Measurements from ENCODE around the gene ATAD3C.
"Not testable (repeated sequence)": the region's sequence is repeated elsewhere in the genome, so short reads cannot be mapped to it uniquely, and the experiment has no call there.

Gene ATAD3C

DNA sequence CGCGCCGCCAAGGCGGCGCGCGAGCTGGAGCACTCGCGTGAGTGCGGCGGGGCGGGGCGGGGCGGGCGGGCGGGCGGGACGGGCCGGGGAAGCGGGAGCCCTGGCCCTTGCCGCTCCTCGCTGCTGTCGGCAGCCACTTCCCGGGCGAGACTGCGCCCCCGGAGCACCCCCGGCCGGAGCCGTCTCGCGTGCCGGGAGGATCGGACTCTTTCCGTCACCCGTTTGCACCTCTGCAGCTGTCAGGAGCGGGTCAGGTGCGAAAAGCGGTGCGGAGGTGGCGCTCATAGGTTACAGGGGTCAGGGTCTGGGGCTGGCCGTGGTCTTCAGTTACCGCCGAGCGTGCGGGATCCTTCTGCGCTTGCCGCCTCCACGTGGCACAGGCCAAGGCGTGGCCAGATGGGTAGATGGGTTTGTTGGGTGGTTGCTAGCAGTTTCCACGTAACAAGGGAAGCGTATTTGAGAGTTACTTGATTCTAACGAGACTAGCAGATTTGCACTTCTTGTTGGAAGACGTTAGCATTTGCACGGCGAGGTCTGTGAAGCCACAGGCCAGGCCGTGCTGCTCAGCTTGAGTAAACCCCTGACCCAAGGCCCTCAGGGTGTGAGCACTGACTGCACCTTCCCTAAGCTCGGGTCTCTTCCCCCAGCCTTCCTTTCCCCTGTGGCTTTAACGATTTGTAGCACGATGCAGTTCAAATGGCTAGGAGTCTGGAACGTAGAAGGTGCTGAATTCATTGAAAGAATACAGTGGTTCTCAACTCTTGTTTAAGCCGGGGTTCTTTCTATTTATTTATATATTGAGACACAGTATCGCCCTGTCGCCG is 22.8 kb downstream of the ATAD3C start:
- H3K4me1 ChIP-seq (ENCODE audit: control insufficient read depth in 5 of 5, insufficient read depth in 5 of 5, low read length in 5 of 5): peaks cover 3 to 24% (median 19%) of the 10 kb centered on the region in 5 donors
- H3K27ac ChIP-seq (ENCODE audit: low read depth, low read length); H3K27me3 ChIP-seq (ENCODE audit: control insufficient read depth in 5 of 5, insufficient read depth in 4 of 5, low read length in 5 of 5); H3K9me3 ChIP-seq (ENCODE audit: control insufficient read depth in 5 of 5, low read length in 5 of 5); H3K36me3 ChIP-seq (ENCODE audit: control insufficient read depth in 5 of 5, insufficient read depth in 5 of 5, low read length in 5 of 5): not testable (repeated sequence)
- H3K9ac ChIP-seq (ENCODE audit: low read length in 5 of 5): peak overlapping the region in 3 of 5 donors; percentile 31 to 59 (median 49)
- peak overlapping the region; percentile 45 to 82 (median 61) for H3K4me3 ChIP-seq (ENCODE audit: low read depth in 1 of 5, low read length in 5 of 5)

- H3K27me3 ChIP-seq (ENCODE audit: control insufficient read depth in 5 of 5, insufficient read depth in 4 of 5, low read length in 5 of 5); H3K9me3 ChIP-seq (ENCODE audit: control insufficient read depth in 5 of 5, low read length in 5 of 5); H3K4me3 ChIP-seq (ENCODE audit: low read depth in 1 of 5, low read length in 5 of 5); H3K9ac ChIP-seq (ENCODE audit: low read length in 5 of 5); H3K27ac ChIP-seq (ENCODE audit: low read depth, low read length): not testable (repeated sequence)
- Histone ChIP-seq H3K36me3 (ENCODE audit: control insufficient read depth in 5 of 5, insufficient read depth in 5 of 5, low read length in 5 of 5) (peaks cover 0 to 38% (median 22%) of the 10 kb centered on the region in 5 donors), H3K4me1 (ENCODE audit: control insufficient read depth in 5 of 5, insufficient read depth in 5 of 5, low read length in 5 of 5) (peaks cover 2 to 17% (median 13%) of the 10 kb centered on the region in 5 donors)
These were observed 26.5 kb downstream of the ATAD3C start for GRCh38 chr1:1476011-1476410.

GRCh38 chr1:1477206-1477605 is 27.7 kb downstream of the ATAD3C start:
- Histone ChIP-seq H3K4me3 (ENCODE audit: low read depth in 1 of 5, low read length in 5 of 5) (no peak overlapping the region), H3K36me3 (ENCODE audit: control insufficient read depth in 5 of 5, insufficient read depth in 5 of 5, low read length in 5 of 5) (peaks cover 0 to 44% (median 26%) of the 10 kb centered on the region in 5 donors)

GRCh38 chr1:1479547-1480487 is 30.3 kb downstream of the ATAD3C start:
- H3K9ac ChIP-seq (ENCODE audit: low read length in 5 of 5): no peak overlapping the region
- H3K36me3 ChIP-seq (ENCODE audit: control insufficient read depth in 5 of 5, insufficient read depth in 5 of 5, low read length in 5 of 5): peaks cover 0 to 67% (median 44%) of the 10 kb centered on the region in 5 donors
- no peak overlapping the region for H3K27ac ChIP-seq (ENCODE audit: low read depth, low read length)
- no peaks in the 10 kb centered on the region for H3K9me3 ChIP-seq (ENCODE audit: control insufficient read depth in 5 of 5, low read length in 5 of 5)
- H3K4me3 ChIP-seq (ENCODE audit: low read depth in 1 of 5, low read length in 5 of 5): no peak overlapping the region
- H3K4me1 ChIP-seq (ENCODE audit: control insufficient read depth in 5 of 5, insufficient read depth in 5 of 5, low read length in 5 of 5): no peaks in the 10 kb centered on the region
- no peaks in the 10 kb centered on the region for H3K27me3 ChIP-seq (ENCODE audit: control insufficient read depth in 5 of 5, insufficient read depth in 4 of 5, low read length in 5 of 5)

More at GRCh38 chr1:1477206-1477605, 27.7 kb downstream of the ATAD3C start:
- H3K4me1 ChIP-seq (ENCODE audit: control insufficient read depth in 5 of 5, insufficient read depth in 5 of 5, low read length in 5 of 5): peaks cover 2 to 16% (median 11%) of the 10 kb centered on the region in 5 donors
- H3K27ac ChIP-seq (ENCODE audit: low read depth, low read length): no peak overlapping the region
- no peak overlapping the region for H3K9ac ChIP-seq (ENCODE audit: low read length in 5 of 5)
- H3K27me3 ChIP-seq (ENCODE audit: control insufficient read depth in 5 of 5, insufficient read depth in 4 of 5, low read length in 5 of 5): no peaks in the 10 kb centered on the region
- H3K9me3 ChIP-seq (ENCODE audit: control insufficient read depth in 5 of 5, low read length in 5 of 5): no peaks in the 10 kb centered on the region

DNA sequence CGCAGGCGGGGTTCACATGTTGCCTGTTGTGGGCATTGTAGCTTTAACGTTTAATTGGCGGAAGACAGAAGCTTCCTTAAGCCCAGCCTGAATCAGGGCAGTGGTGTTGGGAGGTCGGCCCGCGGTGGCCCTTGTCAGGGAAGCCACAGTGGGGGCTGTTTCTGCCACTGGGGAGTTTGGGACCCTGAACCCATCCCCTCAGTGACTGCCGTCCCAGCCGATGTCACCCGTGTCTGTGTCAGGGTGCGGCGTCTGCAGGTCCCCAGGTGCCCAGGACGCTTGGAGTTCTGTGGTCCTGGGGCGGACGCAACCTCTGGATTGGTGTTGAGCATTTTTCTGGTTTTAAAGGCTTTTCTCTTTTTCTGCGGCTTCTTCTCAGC is 31.0 kb downstream of the ATAD3C start:
- H3K4me1 ChIP-seq (ENCODE audit: control insufficient read depth in 5 of 5, insufficient read depth in 5 of 5, low read length in 5 of 5); H3K27me3 ChIP-seq (ENCODE audit: control insufficient read depth in 5 of 5, insufficient read depth in 4 of 5, low read length in 5 of 5); H3K9ac ChIP-seq (ENCODE audit: low read length in 5 of 5); H3K27ac ChIP-seq (ENCODE audit: low read depth, low read length); H3K4me3 ChIP-seq (ENCODE audit: low read depth in 1 of 5, low read length in 5 of 5); H3K9me3 ChIP-seq (ENCODE audit: control insufficient read depth in 5 of 5, low read length in 5 of 5): not testable (repeated sequence)
- H3K36me3 ChIP-seq (ENCODE audit: control insufficient read depth in 5 of 5, insufficient read depth in 5 of 5, low read length in 5 of 5): peaks cover 0 to 73% (median 44%) of the 10 kb centered on the region in 5 donors

- H3K36me3 ChIP-seq (ENCODE audit: control insufficient read depth in 5 of 5, insufficient read depth in 5 of 5, low read length in 5 of 5): peaks cover 0 to 81% (median 49%) of the 10 kb centered on the region in 5 donors
- H3K9ac ChIP-seq (ENCODE audit: low read length in 5 of 5); H3K4me3 ChIP-seq (ENCODE audit: low read depth in 1 of 5, low read length in 5 of 5): not testable (repeated sequence)
These were observed 32.3 kb downstream of the ATAD3C start for GRCh38 chr1:1481811-1482210.

GRCh38 chr1:1482856-1483255 is 33.4 kb downstream of the ATAD3C start:
- no peak overlapping the region for H3K4me3 ChIP-seq (ENCODE audit: low read depth in 1 of 5, low read length in 5 of 5)
- H3K9ac ChIP-seq (ENCODE audit: low read length in 5 of 5): no peak overlapping the region
- H3K9me3 ChIP-seq (ENCODE audit: control insufficient read depth in 5 of 5, low read length in 5 of 5): no peaks in the 10 kb centered on the region
- no peaks in the 10 kb centered on the region for H3K27me3 ChIP-seq (ENCODE audit: control insufficient read depth in 5 of 5, insufficient read depth in 4 of 5, low read length in 5 of 5)
- H3K27ac ChIP-seq (ENCODE audit: low read depth, low read length): no peak overlapping the region
- peaks cover 0 to 83% (median 52%) of the 10 kb centered on the region in 5 donors for H3K36me3 ChIP-seq (ENCODE audit: control insufficient read depth in 5 of 5, insufficient read depth in 5 of 5, low read length in 5 of 5)
- H3K4me1 ChIP-seq (ENCODE audit: control insufficient read depth in 5 of 5, insufficient read depth in 5 of 5, low read length in 5 of 5): no peaks in the 10 kb centered on the region

More at GRCh38 chr1:1481811-1482210, 32.3 kb downstream of the ATAD3C start:
- H3K9me3 ChIP-seq (ENCODE audit: control insufficient read depth in 5 of 5, low read length in 5 of 5); H3K27ac ChIP-seq (ENCODE audit: low read depth, low read length); H3K27me3 ChIP-seq (ENCODE audit: control insufficient read depth in 5 of 5, insufficient read depth in 4 of 5, low read length in 5 of 5); H3K4me1 ChIP-seq (ENCODE audit: control insufficient read depth in 5 of 5, insufficient read depth in 5 of 5, low read length in 5 of 5): not testable (repeated sequence)

- H3K36me3 ChIP-seq (ENCODE audit: control insufficient read depth in 5 of 5, insufficient read depth in 5 of 5, low read length in 5 of 5): peaks cover 0 to 85% (median 56%) of the 10 kb centered on the region in 5 donors
- no peak overlapping the region for H3K4me3 ChIP-seq (ENCODE audit: low read depth in 1 of 5, low read length in 5 of 5)
- H3K9ac ChIP-seq (ENCODE audit: low read length in 5 of 5): no peak overlapping the region
- no peak overlapping the region for H3K27ac ChIP-seq (ENCODE audit: low read depth, low read length)
- H3K27me3 ChIP-seq (ENCODE audit: control insufficient read depth in 5 of 5, insufficient read depth in 4 of 5, low read length in 5 of 5): no peaks in the 10 kb centered on the region
- no peaks in the 10 kb centered on the region for H3K4me1 ChIP-seq (ENCODE audit: control insufficient read depth in 5 of 5, insufficient read depth in 5 of 5, low read length in 5 of 5)
- H3K9me3 ChIP-seq (ENCODE audit: control insufficient read depth in 5 of 5, low read length in 5 of 5): no peaks in the 10 kb centered on the region
These were observed 34.2 kb downstream of the ATAD3C start for GRCh38 chr1:1483714-1484113.

DNA sequence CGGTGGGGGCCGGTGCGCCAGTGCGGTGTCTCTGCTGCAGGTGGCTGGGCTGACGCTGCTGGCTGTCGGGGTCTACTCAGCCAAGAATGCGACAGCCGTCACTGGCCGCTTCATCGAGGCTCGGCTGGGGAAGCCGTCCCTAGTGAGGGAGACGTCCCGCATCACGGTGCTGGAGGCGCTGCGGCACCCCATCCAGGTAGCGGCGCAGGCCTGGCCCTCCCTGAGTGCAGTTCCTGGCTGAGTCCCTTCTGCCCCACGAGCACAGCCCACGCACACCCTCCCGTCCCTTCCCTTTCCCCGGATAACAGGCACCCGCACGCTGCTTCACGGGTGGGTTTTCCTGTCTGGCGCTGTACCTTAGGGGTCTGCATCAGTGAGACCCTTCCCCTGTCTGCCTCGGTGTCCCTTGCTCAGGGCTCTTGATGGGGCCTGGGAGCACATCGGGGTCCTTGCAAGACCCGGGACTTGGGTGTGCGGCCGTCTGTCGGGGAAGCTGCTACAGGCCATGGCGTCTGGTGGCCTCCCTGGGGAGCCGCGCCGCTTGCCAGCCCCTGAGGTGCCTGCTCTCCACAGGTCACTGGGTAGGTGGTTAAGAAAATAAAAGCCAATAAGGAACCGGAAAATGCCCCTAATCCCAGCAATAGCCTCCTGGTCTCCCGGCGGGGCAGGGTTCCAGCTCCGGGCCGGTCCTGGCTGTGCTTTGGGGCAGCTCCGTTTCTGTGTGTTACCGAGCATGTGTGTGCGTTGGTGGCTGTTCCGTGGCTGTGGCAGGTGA is 35.7 kb downstream of the ATAD3C start:
- H3K36me3 ChIP-seq (ENCODE audit: control insufficient read depth in 5 of 5, insufficient read depth in 5 of 5, low read length in 5 of 5): peaks cover 0 to 87% (median 57%) of the 10 kb centered on the region in 5 donors
- not testable (repeated sequence) for H3K4me3 ChIP-seq (ENCODE audit: low read depth in 1 of 5, low read length in 5 of 5); H3K9me3 ChIP-seq (ENCODE audit: control insufficient read depth in 5 of 5, low read length in 5 of 5); H3K9ac ChIP-seq (ENCODE audit: low read length in 5 of 5); H3K4me1 ChIP-seq (ENCODE audit: control insufficient read depth in 5 of 5, insufficient read depth in 5 of 5, low read length in 5 of 5); H3K27me3 ChIP-seq (ENCODE audit: control insufficient read depth in 5 of 5, insufficient read depth in 4 of 5, low read length in 5 of 5); H3K27ac ChIP-seq (ENCODE audit: low read depth, low read length)
